Caki2 (cell line): ENCODE data around the gene KIAA0513. TPM values are rescaled to one million over a fixed set of nuclear protein-coding genes. Genes with fewer than 3 reads are reported as not detected.

Source experiments
- DNase-seq: peaks from one replicate; pipeline ENCODE4 v3.0.0-alpha.2; 2015; ENCODE audit warnings: low read depth
- in situ Hi-C: cut with HindIII; loops from 2 replicates; pipeline ENCODE4 v1.10.0; 2016; ENCODE audit warnings: low sequenced_read_pairs, low pct_unique_long_range_greater_than_20kb, mixed read lengths
- total RNA-seq: library from RNA; depleted of rRNA; stranded (reverse); fragments of >200 nt; shearing (Covaris generic); gene quantifications from 2 replicates; pipeline ENCODE4 v1.2.3, GENCODE V29; 2014; ENCODE audit warnings: low replicate concordance

KIAA0513 gene
- total RNA-seq, 1 experiment from 2014 or later, result 1.7 TPM

DNA sequence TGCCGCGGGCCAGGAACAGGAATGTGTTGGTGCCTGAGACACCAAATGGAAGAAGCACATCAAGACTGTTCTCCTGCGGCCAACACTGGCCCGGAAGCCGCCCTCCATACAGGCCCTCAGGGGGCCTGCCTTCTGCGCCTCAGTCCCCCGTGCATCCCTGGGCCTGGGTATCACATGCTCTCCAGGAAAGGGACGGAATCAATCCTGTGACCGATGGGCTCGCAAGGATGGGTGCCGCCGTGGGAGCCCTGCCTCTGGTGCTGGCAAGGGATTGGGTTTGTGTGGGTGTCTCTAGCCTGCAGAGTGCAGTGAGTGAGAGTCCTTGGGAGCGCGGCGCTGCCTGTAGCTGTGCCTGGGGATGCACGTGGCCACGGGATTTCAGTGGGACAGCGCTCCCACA, 65.3 kb downstream of the KIAA0513 start:
- DNase-seq, result no peak
- in situ Hi-C loops, result no loop called here

- no peak for DNase-seq
- in situ Hi-C loops, result no loop called here
Measured at GRCh38 chr16:85093705-85094104, 66.1 kb downstream of the KIAA0513 start.

DNA sequence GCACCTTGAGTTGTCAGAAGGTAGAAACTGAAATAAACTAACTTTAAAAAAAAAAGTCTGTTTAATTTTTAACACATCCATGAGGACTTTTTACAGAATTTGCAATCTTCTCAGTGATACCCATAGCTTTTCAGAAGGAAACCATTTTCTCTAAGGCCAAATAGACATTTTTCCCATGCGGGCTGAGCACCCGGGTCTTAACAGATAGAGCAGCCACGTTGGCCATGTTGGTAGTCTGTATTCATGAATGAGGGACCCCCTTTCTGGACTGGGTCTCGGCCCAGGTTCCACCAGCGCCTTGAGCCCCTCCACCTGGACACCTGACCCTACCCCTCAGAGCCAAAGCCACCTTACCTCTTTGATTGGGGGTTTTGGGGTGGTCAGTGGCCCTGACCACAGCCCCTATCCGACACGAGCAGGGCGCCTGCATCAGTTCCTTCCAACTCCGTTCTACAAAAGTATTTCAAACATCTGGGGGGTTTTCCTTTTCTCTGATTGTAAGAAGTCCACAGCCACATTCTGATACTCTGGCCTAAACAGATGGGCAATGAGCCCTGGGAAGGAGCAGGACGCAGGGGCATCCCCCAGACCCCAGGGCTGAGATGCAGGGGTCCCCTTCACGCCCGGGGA, 66.7 kb downstream of the KIAA0513 start:
- in situ Hi-C loops, result no loop called here
- DNase-seq, result no peak

- in situ Hi-C loops, result no loop called here
- DNase-seq, result no peak
Measured at GRCh38 chr16:85094812-85095211, 67.2 kb downstream of the KIAA0513 start.

GRCh38 chr16:85096921-85097320, 69.3 kb downstream of the KIAA0513 start:
- in situ Hi-C loops, result no loop called here
- no peak for DNase-seq

GRCh38 chr16:85098565-85098964, 71.0 kb downstream of the KIAA0513 start:
- DNase-seq, result no peak
- in situ Hi-C loops, result no loop called here

GRCh38 chr16:85100265-85100664, 72.7 kb downstream of the KIAA0513 start:
- DNase-seq, result no peak
- in situ Hi-C loops, result no loop called here

DNA sequence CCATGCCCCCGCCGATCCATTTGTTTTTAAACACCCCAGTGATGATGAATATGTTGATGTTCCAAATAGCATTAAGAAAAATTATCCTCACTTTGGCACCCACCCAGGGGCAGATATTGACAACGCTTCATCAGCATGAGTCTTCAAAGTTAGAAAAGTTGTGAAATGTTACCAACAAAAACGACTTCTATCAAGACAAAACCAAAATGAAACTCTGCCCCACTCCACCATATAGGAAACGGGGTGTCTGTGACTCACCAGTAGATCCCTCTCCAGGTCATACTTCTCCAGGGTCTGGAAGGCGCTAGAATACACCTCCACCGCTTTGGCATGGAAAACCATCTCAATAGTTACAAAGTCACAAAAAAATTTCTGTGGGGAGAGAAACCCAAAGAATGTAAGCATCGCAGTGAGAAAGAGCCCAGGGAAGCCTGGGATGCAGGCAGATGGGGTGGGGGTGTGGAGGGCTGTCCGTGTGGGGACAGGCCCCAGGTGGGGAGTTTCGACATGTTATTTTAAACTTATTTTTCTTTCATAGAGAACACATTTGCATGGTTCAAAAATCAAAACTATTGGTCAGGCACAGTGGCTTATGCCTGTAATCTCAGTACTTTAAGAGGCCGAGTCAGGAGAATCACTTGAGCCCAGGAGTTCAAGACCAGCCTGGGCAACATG, 74.5 kb downstream of the KIAA0513 start:
- in situ Hi-C loops, result no loop called here
- DNase-seq, result no peak

DNA sequence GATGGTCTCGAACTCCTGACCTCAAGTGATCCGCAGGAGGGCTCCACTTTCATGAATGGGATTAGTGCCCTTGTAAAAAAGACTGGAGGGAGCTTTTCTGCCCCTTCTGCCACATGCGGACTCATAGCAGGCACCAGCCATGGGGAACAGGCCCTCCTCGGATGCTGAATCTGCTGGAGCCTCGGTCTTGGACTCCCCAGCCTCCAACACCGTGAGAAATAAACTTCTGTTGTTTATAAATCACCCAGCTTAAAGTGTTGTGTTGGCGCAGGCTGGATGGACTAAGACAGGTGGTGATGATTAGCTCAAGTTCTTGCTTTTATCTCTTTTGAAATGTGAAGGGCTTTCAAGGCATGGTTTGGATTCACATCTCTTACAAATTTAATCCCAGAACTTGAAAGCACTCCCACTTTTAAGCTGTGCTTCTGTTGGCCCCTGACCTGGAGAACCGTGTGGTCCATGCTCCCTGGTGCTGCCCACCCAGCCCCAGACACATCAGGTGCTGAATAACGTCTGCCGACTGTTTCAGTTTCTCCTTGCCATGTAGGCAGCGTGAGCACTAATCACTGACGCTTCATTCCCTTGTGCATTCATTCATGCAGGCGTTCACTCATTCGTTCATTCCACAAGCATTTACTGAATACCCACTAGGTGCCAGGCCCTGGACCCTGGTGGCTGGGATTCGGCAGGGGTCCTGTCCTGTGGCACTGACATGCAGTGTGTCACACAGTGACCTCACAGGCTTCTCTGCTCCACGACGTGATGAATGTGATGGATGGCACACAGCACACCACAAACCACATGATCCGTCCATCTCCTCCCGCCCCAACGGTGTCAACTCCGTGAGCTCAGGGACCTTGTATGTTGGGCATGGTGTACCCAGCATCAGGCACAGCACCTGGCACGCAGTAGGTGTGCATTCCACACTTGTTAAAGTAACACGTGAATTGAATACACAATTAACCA, 75.8 kb downstream of the KIAA0513 start:
- no peak for DNase-seq
- in situ Hi-C loops, result no loop called here

DNA sequence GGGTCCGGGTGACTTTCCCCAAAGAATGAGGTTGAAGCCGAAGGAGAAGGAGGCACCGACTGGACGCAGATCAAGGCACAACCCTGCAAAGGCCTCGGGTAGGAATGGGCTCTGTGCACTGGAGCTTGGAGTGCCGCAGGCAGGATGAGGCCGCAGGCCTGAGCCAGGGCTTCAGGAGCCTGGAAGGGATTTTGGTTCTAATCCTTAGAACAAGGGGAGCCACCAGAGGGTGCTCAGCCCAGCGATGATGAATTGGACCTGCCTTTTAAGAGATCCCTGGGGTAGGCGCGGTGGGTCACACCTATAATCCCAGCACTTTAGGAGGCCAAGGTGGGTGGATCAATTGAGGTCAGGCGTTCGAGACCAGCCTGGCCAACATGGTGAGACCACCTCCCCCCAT, 76.6 kb downstream of the KIAA0513 start:
- no peak for DNase-seq
- in situ Hi-C loops, result no loop called here

DNA sequence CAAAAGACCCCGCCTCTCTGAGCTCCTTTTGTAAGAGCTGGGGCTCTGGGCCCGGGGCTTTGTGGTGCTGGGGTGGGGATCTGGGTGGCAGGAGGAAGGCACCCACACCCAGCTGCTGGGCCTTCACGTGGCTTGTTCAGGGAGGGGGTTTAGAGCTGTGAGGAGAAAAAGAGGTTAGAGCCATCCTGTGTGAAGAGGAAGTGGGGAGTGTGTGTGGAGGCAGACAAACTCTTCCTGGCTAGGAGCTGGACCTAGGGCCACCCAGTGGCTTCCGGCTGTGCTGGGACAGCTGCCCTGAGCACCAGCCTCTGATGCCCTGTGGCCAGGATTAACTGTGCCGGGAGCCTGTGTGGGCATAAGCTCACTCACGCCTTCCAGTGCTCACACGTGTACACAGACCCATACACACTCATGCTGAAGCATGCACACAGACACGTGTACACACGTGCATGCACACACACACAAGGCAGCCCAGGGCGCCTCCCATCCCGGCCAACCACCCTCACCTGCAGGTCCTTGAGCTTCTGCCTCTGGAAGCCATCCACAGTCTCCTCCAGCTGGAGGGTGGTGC, 77.3 kb downstream of the KIAA0513 start:
- in situ Hi-C loops, result no loop called here

DNA sequence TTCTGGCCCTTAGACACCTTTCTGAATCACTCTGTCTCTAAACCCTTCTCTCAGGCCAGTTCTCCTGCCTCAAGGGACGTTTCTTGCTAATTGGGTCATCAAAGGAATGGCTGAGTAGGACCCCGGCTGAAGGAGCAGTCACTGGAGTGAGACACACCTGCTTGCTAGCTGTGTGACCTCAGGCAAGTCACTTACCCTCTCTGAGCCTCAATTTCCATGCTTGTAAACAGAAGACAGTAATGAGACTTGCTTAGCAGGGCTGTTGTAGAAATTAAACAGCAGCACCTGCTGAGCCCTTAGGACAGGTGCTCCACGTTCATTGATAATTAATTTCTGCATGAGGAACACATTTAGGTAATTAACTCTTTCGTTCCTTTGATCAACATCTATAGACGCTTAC, 77.9 kb downstream of the KIAA0513 start:
- in situ Hi-C loops, result no loop called here

More for the DNA sequence above, 77.3 kb downstream of the KIAA0513 start:
- DNase-seq, result no peak

DNA sequence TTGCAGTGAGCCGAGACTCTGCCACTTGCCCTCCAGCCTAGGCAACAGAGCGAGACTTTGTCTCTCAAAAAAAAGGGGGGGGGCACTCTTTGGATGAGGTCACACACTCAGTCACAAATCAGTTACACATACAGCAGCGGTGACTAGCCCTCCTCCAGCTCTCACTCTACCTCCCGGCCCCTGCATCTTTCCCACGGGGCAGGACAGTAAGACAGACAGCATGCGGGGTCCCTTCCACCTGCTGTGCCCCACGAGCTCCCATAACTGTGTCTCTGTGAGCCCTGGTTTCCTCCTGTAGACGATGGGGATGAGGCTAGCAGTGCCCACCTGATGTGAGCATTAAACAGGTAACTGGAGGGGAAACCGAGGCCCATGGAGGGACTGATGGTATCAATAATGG, 79.5 kb downstream of the KIAA0513 start:
- DNase-seq, result no peak
- in situ Hi-C loops, result no loop called here

More for the DNA sequence above, 77.9 kb downstream of the KIAA0513 start:
- DNase-seq, result no peak

GRCh38 chr16:85107532-85107931, 79.9 kb downstream of the KIAA0513 start:
- in situ Hi-C loops, result no loop called here
- DNase-seq, result no peak

DNA sequence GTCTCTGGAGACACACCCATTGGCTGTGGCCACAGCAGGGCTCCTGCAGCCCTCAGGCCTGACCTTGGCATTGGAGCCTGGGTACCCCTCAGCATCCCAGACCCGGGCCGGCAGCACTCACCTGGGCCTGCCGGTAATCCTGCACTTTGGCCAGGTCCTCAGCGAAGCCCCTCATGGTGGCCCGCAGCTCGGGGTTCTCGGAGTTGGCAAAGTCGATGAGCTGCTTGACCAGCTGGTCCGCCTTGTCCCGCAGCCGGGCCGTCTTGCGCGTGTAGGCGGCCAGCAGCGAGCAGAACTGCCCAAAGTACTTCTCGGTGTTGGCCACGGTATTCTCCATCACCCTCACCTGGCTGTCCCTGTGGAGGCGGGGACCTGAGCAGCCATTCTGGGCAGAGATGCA, 82.5 kb downstream of the KIAA0513 start:
- no peak for DNase-seq
- in situ Hi-C loops, result no loop called here

DNA sequence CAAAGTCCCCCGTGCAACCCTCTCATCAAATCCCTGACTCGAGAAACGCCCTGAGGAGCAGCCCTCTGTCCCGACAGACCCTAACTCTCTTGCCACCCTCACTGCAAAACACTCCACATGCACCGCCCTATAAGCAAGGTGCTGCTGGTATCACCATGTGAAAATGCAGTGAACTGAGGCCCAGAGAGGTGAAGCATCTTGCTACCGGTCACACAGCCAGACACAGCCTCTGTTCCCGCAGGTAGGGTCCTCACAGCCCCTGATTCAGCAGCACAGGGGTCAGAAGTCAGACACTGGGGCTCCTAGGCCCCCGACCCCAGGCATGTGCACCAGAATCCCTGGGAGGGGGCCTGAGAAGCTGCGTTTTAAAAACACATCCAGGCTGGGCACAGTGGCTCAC, 83.6 kb downstream of the KIAA0513 start:
- no peak for DNase-seq
- in situ Hi-C loops, result no loop called here

DNA sequence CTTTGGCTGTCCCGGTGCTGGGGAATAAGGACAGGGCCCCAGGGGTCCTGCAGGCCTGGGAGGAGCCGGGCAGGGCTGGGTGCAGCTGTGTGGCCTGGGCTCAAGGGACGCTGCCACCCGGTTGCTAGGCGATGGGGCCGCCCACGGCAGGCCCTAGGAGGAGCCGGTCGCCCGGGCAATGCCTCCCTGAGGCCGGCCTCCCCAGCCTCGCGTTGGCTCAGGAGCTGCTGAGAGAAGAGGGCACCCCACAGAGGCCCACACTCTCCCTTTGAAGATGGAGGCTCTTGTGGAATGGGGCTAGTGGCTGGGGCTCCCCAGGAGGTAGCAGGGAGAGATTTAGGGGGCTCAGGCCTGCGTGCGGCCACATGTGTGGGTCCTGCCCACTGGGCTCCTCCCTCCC, 84.8 kb downstream of the KIAA0513 start, which contains the start of gene CIBAR2:
TSS of gene CIBAR2 (minus strand) at position 109 of the 400 bp plus-strand sequence. CDS start 120 bp downstream, outside the sequence.
- DNase-seq, result peak; percentile 9
- in situ Hi-C loops, result no loop called here

GRCh38 chr16:85113168-85113733, 85.7 kb downstream of the KIAA0513 start:
- in situ Hi-C loops, result no loop called here
- no peak for DNase-seq
